SU-DHL-6 (cell line): Measurements from ENCODE around the gene C3orf70.

Experiments
- CTCF ChIP-seq: fragments of 200-600 bp; sonication (generic); IDR thresholded peaks from one replicate; pipeline ENCODE4 v1.5.1; 2017; ENCODE audit warnings: antibody characterized with exemption, mild to moderate bottlenecking, low read length, moderate library complexity; ENCODE audit not compliant: insufficient read depth, poor library complexity, severe bottlenecking
- EZH2phosphoT487 ChIP-seq: fragments of 200-600 bp; sonication (generic), shearing (Covaris generic); conservative IDR thresholded peaks from 2 replicates; pipeline ENCODE4 v1.6.1; 2018; ENCODE audit warnings: mild to moderate bottlenecking, antibody characterized with exemption, low read length, moderate library complexity, mixed read lengths

- TF ChIP-seq CTCF (no peak), EZH2phosphoT487 (no peak)
These were observed 65.4 kb downstream of the C3orf70 start for GRCh38 chr3:185087419-185087818.
